IPS DF 6.9 (cell line): ENCODE data around the gene SNX4.
"Not testable (repeated sequence)": the region's sequence is repeated elsewhere in the genome, so short reads cannot be mapped to it uniquely, and the experiment has no call there.

Experiments used
- DNase-seq: peaks from one replicate; pipeline ENCODE4 v3.0.0-alpha.2; 2013; ENCODE audit warnings: low read depth, low spot score
- H3K27ac ChIP-seq: one replicate; pipeline ENCODE4 v1.5.1; 2013; ENCODE audit warnings: low read length, control low read depth
- H3K27me3 ChIP-seq: 2 replicates; pipeline ENCODE4 v1.6.1; 2013; ENCODE audit warnings: mild to moderate bottlenecking, low read length; ENCODE audit not compliant: control insufficient read depth, insufficient read depth
- H3K36me3 ChIP-seq: 2 replicates; pipeline ENCODE4 v1.6.1; 2013; ENCODE audit warnings: low read length; ENCODE audit not compliant: control insufficient read depth, insufficient read depth
- H3K4me1 ChIP-seq: 2 replicates; pipeline ENCODE4 v1.6.1; 2013; ENCODE audit warnings: low read length; ENCODE audit not compliant: control insufficient read depth, insufficient read depth
- H3K4me3 ChIP-seq: 2 replicates; pipeline ENCODE4 v1.5.1; 2013; ENCODE audit warnings: mild to moderate bottlenecking, low read length
- H3K9me3 ChIP-seq: 2 replicates; pipeline ENCODE4 v1.6.1; 2013; ENCODE audit warnings: low read length, inconsistent platforms; ENCODE audit not compliant: control insufficient read depth, insufficient read depth
- WGBS: extraction: QIAGEN DNeasy Blood & Tissue Kit; methylation state at CpG from one replicate; pipeline ENCODE4 v1.1.7; 2013; ENCODE audit warnings: mixed read lengths, missing lambda C conversion rate; ENCODE audit not compliant: insufficient read length, insufficient coverage; 5-methylcytosine and 5-hydroxymethylcytosine counted together

The SNX4 gene

GRCh38 chr3:125507128-125507527, 12.9 kb downstream of the SNX4 start:
- no peaks in the 10 kb centered on the region for H3K36me3 ChIP-seq
- no peak overlapping the region for H3K4me3 ChIP-seq
- no CpG with 5 or more reads among the region's 3 CpGs for WGBS
- H3K4me1 ChIP-seq, result no peaks in the 10 kb centered on the region
- H3K9me3 ChIP-seq, result no peaks in the 10 kb centered on the region
- no peaks in the 10 kb centered on the region for H3K27me3 ChIP-seq
- no peak for DNase-seq
- H3K27ac ChIP-seq, result no peak overlapping the region

GRCh38 chr3:125498630-125499029, 21.4 kb downstream of the SNX4 start:
- Histone ChIP-seq H3K27me3 (no peaks in the 10 kb centered on the region), H3K9me3 (no peaks in the 10 kb centered on the region), H3K36me3 (no peaks in the 10 kb centered on the region), H3K4me3 (no peak overlapping the region), H3K4me1 (no peaks in the 10 kb centered on the region), H3K27ac (no peak overlapping the region)
- no peak for DNase-seq

- DNase-seq, result no peak
- no peak overlapping the region for H3K27ac ChIP-seq
- WGBS, result no CpG with 5 or more reads among the region's 2 CpGs
- H3K9me3 ChIP-seq, result no peaks in the 10 kb centered on the region
- no peaks in the 10 kb centered on the region for H3K36me3 ChIP-seq
- no peaks in the 10 kb centered on the region for H3K27me3 ChIP-seq
- H3K4me1 ChIP-seq, result no peaks in the 10 kb centered on the region
- no peak overlapping the region for H3K4me3 ChIP-seq
Observed at GRCh38 chr3:125496701-125497100, 23.3 kb downstream of the SNX4 start.

- DNase-seq, result no peak
- Histone ChIP-seq H3K4me1 (no peaks in the 10 kb centered on the region), H3K4me3 (no peak overlapping the region), H3K27ac (no peak overlapping the region), H3K36me3 (no peaks in the 10 kb centered on the region; the same call in 1 of the 2 replicates), H3K9me3 (no peaks in the 10 kb centered on the region), H3K27me3 (no peaks in the 10 kb centered on the region)
- no CpG with 5 or more reads among the region's 1 CpG for WGBS
Observed at GRCh38 chr3:125482406-125482805, 37.6 kb downstream of the SNX4 start.

GRCh38 chr3:125481786-125482185, 38.2 kb downstream of the SNX4 start:
- WGBS, result no CpG with 5 or more reads among the region's 2 CpGs
- H3K27ac ChIP-seq, result no peak overlapping the region
- DNase-seq, result no peak
- H3K27me3 ChIP-seq, result no peaks in the 10 kb centered on the region
- H3K36me3 ChIP-seq, result no peaks in the 10 kb centered on the region; the same call in 1 of the 2 replicates
- H3K4me3 ChIP-seq, result no peak overlapping the region
- no peaks in the 10 kb centered on the region for H3K9me3 ChIP-seq
- H3K4me1 ChIP-seq, result no peaks in the 10 kb centered on the region

GRCh38 chr3:125481375-125481759, 38.6 kb downstream of the SNX4 start:
- not testable (repeated sequence) for H3K27ac ChIP-seq, H3K36me3 ChIP-seq, H3K4me3 ChIP-seq, H3K9me3 ChIP-seq, DNase-seq, H3K27me3 ChIP-seq, H3K4me1 ChIP-seq
- no CpG with 5 or more reads among the region's 9 CpGs for WGBS

- Histone ChIP-seq H3K27me3 (no peaks in the 10 kb centered on the region), H3K4me3 (no peak overlapping the region), H3K36me3 (no peaks in the 10 kb centered on the region; the same call in 1 of the 2 replicates), H3K4me1 (no peaks in the 10 kb centered on the region), H3K9me3 (no peaks in the 10 kb centered on the region), H3K27ac (no peak overlapping the region)
- 100% methylated on average over 2 of the region's 2 CpGs for WGBS
- no peak for DNase-seq
Observed at GRCh38 chr3:125480656-125481374, 39.2 kb downstream of the SNX4 start.

GRCh38 chr3:125479091-125479490, 40.9 kb downstream of the SNX4 start:
- no CpG with 5 or more reads among the region's 4 CpGs for WGBS
- Histone ChIP-seq H3K4me1 (no peaks in the 10 kb centered on the region), H3K27me3 (no peaks in the 10 kb centered on the region), H3K27ac (no peak overlapping the region), H3K36me3 (no peaks in the 10 kb centered on the region; the same call in 1 of the 2 replicates), H3K9me3 (no peaks in the 10 kb centered on the region), H3K4me3 (no peak overlapping the region)
- DNase-seq, result no peak

- WGBS, result no CpG with 5 or more reads among the region's 2 CpGs
- Histone ChIP-seq H3K27ac (no peak overlapping the region), H3K4me3 (no peak overlapping the region), H3K9me3 (no peaks in the 10 kb centered on the region), H3K4me1 (no peaks in the 10 kb centered on the region), H3K27me3 (no peaks in the 10 kb centered on the region), H3K36me3 (no peaks in the 10 kb centered on the region; the same call in 1 of the 2 replicates)
- DNase-seq, result no peak
Observed at GRCh38 chr3:125478326-125478725, 41.7 kb downstream of the SNX4 start.

GRCh38 chr3:125477701-125478100, 42.3 kb downstream of the SNX4 start:
- DNase-seq, result no peak
- no peaks in the 10 kb centered on the region; the same call in 1 of the 2 replicates for H3K36me3 ChIP-seq
- WGBS, result no CpG with 5 or more reads among the region's 1 CpG

GRCh38 chr3:125470671-125471070, 49.3 kb downstream of the SNX4 start:
- no peak for DNase-seq
- Histone ChIP-seq H3K27me3 (no peaks in the 10 kb centered on the region), H3K36me3 (peaks cover 4% of the 10 kb centered on the region; the same call in 1 of the 2 replicates), H3K9me3 (no peaks in the 10 kb centered on the region), H3K4me1 (no peaks in the 10 kb centered on the region), H3K4me3 (no peak overlapping the region), H3K27ac (no peak overlapping the region)
- no CpG with 5 or more reads among the region's 1 CpG for WGBS

More at GRCh38 chr3:125477701-125478100, 42.3 kb downstream of the SNX4 start:
- no peaks in the 10 kb centered on the region for H3K27me3 ChIP-seq
- no peak overlapping the region for H3K27ac ChIP-seq
- no peaks in the 10 kb centered on the region for H3K4me1 ChIP-seq
- H3K9me3 ChIP-seq, result no peaks in the 10 kb centered on the region
- H3K4me3 ChIP-seq, result no peak overlapping the region
